ENCODE measurements around the gene HAUS3.
"Not testable (repeated sequence)": the region's sequence is repeated elsewhere in the genome, so short reads cannot be mapped to it uniquely, and the experiment has no call there.

The HAUS3 gene

DNA sequence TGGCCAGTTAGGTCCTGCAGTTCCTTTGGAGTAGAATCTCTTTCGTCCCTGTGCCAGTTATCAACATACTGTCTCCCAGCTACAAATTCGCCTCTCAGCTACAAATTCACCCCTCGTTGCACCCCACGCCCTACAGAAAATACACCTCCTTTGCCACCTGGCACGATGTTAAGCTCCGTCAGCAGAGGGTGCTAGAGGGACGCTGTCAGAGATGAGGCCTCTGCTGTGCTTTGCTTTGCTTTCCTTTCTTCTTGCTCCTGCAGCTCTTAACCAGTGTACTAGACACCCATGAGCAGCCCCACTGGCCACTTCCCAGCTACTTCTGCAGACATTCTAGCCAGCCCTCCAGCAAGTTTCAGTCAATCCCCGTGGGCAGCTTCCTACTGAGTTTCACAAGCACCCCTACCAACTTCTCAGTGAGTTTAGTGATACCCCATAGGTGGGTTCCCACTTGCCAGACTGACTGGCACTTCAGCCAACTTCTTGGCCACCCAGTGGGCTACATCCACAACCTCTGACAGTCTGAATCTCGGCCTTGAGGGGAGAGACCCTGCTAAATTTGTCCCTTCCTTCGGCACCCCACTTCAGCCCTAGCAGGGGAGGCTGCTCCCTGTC, 21.8 kb downstream of the HAUS3 start:
- DNase-seq (ENCODE audit: low read depth in 2 of 2): peak; percentile 59 to 66

DNA sequence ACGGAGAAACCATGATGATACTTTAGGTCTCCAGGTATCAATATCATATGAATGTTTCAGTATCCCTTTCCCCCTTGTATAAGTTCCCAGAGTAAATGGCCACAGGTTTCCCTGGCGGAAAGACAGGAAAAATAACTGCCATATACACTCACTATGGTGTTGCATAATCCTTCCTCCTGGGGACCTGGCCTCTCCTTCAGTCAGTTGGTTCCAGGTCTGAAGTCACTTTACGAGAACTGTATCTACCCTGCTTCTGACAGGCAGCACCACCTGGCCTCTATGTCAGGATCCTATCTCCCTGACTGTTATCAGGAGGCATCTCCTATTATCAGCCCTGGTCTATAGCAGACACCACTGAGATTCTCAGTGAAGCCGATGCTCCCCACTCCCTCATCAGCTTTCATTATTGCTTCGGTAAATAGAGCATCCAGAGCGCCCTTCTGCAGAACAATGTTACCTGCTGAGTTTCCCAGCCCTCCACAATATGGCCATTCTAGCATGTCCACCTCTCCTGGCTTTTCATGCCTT, 22.6 kb downstream of the HAUS3 start:
- DNase-seq (ENCODE audit: low read depth in 2 of 2): no peak

GRCh38 chr4:2218436-2218835, 23.5 kb downstream of the HAUS3 start:
- no peak for DNase-seq (ENCODE audit: low read depth in 2 of 2)

DNA sequence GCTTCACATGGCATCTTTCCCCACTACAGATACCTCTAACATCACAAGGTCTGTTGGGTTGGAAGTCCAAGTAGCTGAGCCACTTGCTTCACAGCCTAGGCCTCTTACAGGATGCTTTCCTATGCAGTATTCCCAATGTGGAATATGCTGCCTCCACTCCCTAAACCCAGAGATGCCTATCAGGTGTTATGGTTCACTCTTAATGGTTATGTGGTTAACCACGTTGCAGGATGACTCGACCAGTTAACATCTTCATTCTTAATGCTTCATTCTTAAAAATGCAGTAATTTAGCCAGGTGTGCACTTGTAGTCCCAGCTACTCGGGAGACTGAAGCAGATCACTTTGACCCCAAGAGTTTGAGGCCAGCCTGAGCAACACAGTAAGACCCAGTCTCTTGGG, 24.2 kb downstream of the HAUS3 start:
- no peak for DNase-seq (ENCODE audit: low read depth in 2 of 2)

DNA sequence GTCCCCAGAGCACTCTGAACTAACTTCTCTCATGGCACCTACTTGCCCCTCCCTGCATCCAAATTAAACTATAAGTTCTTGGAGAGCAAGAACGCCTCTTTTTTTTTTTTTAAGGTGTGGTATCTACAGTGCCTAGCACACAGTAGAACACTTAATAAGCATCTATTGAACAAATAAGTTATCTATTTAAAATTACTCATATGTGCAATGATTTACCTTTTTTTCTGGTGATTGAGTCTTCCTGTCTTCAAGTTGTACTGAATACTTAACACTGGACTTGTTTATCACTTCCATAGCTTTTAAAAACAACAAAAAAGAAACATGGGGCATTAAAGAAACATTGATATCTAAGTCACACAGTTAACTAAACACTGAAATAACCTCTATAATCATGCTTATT, 29.1 kb downstream of the HAUS3 start:
- no peak for DNase-seq (ENCODE audit: low read depth in 2 of 2)

DNA sequence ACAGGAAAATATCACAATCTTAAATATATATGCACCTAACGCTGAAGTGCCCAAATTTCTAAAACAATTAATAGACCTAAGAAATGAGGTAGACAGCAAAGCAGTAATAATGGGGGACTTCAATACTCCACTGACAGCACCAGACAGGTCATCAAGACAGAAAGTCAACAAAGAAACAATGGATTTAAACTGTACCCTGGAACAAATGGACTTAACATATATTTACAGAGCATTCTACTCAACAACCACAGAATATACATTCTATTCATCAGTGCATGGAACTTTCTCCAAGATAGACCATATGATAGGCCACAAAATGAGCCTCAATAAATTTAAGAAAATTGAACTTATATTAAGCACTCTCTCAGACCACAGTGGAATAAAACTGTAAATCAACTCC, 39.1 kb downstream of the HAUS3 start:
- not testable (repeated sequence) for DNase-seq (ENCODE audit: low read depth in 2 of 2)

DNA sequence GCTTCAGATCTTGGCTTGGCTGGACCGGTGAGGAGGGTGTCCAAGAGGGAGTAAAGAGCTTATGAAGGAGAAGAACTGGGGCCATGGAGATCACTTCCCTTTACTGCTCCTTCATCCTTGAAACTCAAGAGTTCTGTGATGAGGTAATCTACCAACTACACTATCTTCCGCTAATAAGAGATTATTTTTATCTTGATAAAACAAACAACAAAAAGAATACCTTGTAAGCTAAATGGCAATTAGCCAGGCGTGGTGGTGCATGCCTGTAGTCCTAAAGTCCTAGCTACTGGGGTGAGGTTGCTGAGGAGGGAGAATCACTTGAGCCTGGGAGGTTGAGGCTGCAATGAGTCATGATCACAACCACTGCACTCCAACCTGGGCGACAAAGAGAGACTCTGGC, 47.4 kb downstream of the HAUS3 start:
- DNase-seq (ENCODE audit: low read depth in 2 of 2): no peak

GRCh38 chr4:2193326-2193725, 48.6 kb downstream of the HAUS3 start:
- DNase-seq (ENCODE audit: low read depth in 2 of 2): no peak

- no peak for DNase-seq (ENCODE audit: low read depth in 2 of 2)
Measured at GRCh38 chr4:2186865-2187172, 55.1 kb downstream of the HAUS3 start.

- no peak for DNase-seq (ENCODE audit: low read depth in 2 of 2)
Measured at GRCh38 chr4:2186133-2186864, 55.6 kb downstream of the HAUS3 start.

- DNase-seq (ENCODE audit: low read depth in 2 of 2): no peak
Measured at GRCh38 chr4:2183394-2183793, 58.5 kb downstream of the HAUS3 start.

DNA sequence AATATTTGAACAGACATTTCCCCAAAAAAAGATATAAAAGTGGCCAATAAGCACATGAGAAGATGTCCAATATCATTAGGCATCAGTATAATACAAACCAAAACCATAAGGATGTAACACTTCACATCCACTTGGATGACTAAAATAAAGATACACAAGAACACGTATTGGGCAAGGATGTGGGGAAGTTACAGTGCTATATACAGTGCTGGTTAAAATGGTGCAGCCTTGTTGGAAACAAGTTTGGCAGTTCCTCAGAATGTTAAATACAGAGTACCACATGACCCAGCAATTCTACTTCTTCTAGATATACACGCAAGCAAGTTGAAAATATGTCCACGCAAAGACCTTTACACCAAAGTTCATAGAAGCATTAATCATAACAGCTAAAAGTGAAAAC, 58.9 kb downstream of the HAUS3 start:
- no peak for DNase-seq (ENCODE audit: low read depth in 2 of 2)

GRCh38 chr4:2180410-2180809, 61.5 kb downstream of the HAUS3 start:
- no peak for DNase-seq (ENCODE audit: low read depth in 2 of 2)

- DNase-seq (ENCODE audit: low read depth in 2 of 2): no peak
Measured at GRCh38 chr4:2179717-2180116, 62.2 kb downstream of the HAUS3 start.

DNA sequence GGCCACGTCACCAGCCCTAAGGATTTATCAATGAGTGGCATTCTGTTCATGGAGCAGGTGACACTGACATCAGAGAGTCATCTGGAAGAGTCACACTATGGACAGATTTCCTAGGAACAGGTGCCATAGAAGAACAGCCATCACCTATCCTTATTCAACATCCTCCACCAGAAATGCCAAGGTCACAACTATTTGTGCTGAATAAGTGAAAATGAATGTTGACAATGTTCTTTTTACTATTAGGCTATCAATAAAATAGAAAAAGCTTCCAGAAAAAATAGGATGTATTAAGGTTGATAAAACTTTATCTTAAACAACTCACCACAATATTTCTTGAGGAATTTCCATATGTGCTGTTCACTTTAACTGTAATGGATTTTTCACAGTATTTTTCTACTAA, 62.9 kb downstream of the HAUS3 start:
- DNase-seq (ENCODE audit: low read depth in 2 of 2): no peak
